Cardiac muscle cell (in vitro differentiated cells and primary cell): ENCODE measurements around the gene CPTP. TPM values are rescaled to one million over a fixed set of nuclear protein-coding genes. Genes with fewer than 3 reads are reported as not detected.

Source experiments
- DNase-seq, 2 donors: peaks; one replicate each; pipeline versions ENCODE4 v3.0.0 to v3.0.0-alpha.2; 2010 to 2017; ENCODE audit warnings: low read depth in 1 of 2, low spot score in 1 of 2
- H3K27ac ChIP-seq: fragments of 200-600 bp; sonication (generic); 2 replicates; pipeline ENCODE4 v1.5.1; 2016
- H3K27me3 ChIP-seq: fragments of 200-600 bp; sonication (generic); 2 replicates; pipeline ENCODE4 v1.6.0; 2016; ENCODE audit warnings: control low read depth
- H3K36me3 ChIP-seq: fragments of 200-600 bp; sonication (generic); 2 replicates; pipeline ENCODE4 v1.5.1; 2016; ENCODE audit warnings: control low read depth
- H3K4me1 ChIP-seq: fragments of 200-600 bp; sonication (generic); 2 replicates; pipeline ENCODE4 v1.8.1; 2017; ENCODE audit warnings: low read depth, mild to moderate bottlenecking, mixed run types
- H3K4me3 ChIP-seq: fragments of 200-600 bp; sonication (generic); 2 replicates; pipeline ENCODE4 v1.5.1; 2016; ENCODE audit warnings: mild to moderate bottlenecking
- H3K9me3 ChIP-seq: fragments of 200-600 bp; sonication (generic); 2 replicates; pipeline ENCODE4 v1.5.1; 2017; ENCODE audit warnings: low read depth, mild to moderate bottlenecking, control low read depth
- CTCF ChIP-seq: IDR thresholded peaks from 2 replicates; pipeline ENCODE4 v1.5.1; 2012; ENCODE audit warnings: low read depth, mild to moderate bottlenecking, low read length
- polyA plus RNA-seq: library from polyadenylated mRNA; unstranded; fragments of >200 nt; fragmentation: Nextera tagmentation; extraction: Ambion mirVana; gene quantifications from 2 replicates; pipeline ENCODE4 v1.2.1, GENCODE V29; 2016
- total RNA-seq: library from RNA; depleted of rRNA; stranded (reverse); fragments of >200 nt; gene quantifications from 2 replicates; pipeline ENCODE4 v1.2.3, GENCODE V29; 2016

The CPTP gene
- 38.5 and 49.3 TPM in 2 replicates for total RNA-seq
- polyA plus RNA-seq, result 33.7 and 38.0 TPM in 2 replicates

GRCh38 chr1:1324524-1325287 is at the start of gene CPTP, which contains the start of gene INTS11:
TSS of gene CPTP (plus strand) at chr1:1324802. CDS start at chr1:1326911, 2,109 bp downstream.
TSS of gene INTS11 (minus strand) at chr1:1324660. CDS start at chr1:1324608, 52 bp downstream.
- H3K27me3 ChIP-seq, result no peaks in the 10 kb centered on the region
- no peaks in the 10 kb centered on the region for H3K9me3 ChIP-seq
- H3K27ac ChIP-seq, result peak within 1 kb of the TSS; percentile 69
- peak; percentile 93 to 95 for DNase-seq
- peaks cover 3% of the 10 kb centered on the region for H3K36me3 ChIP-seq
- H3K4me1 ChIP-seq, result peaks cover 9% of the 10 kb centered on the region
- no peak for TF ChIP-seq CTCF
- H3K4me3 ChIP-seq, result peak within 1 kb of the TSS; percentile 98

GRCh38 chr1:1274931-1275431 is 49.6 kb upstream of the CPTP start:
- H3K4me3 ChIP-seq, result no peak overlapping the region
- no peak for TF ChIP-seq CTCF
- peaks cover 19% of the 10 kb centered on the region for H3K4me1 ChIP-seq
- no peak for DNase-seq
- H3K27me3 ChIP-seq, result no peaks in the 10 kb centered on the region
- no peaks in the 10 kb centered on the region for H3K9me3 ChIP-seq
- no peaks in the 10 kb centered on the region for H3K36me3 ChIP-seq
- no peak overlapping the region for H3K27ac ChIP-seq

- TF ChIP-seq CTCF, result no peak
- H3K9me3 ChIP-seq, result no peaks in the 10 kb centered on the region
- no peaks in the 10 kb centered on the region for H3K27me3 ChIP-seq
- no peak overlapping the region for H3K4me3 ChIP-seq
- H3K36me3 ChIP-seq, result no peaks in the 10 kb centered on the region
- H3K27ac ChIP-seq, result no peak overlapping the region
- DNase-seq, result no peak
- peaks cover 14% of the 10 kb centered on the region for H3K4me1 ChIP-seq
Measured at GRCh38 chr1:1275836-1276235, 48.8 kb upstream of the CPTP start.

GRCh38 chr1:1278620-1279019 is 46.0 kb upstream of the CPTP start:
- no peaks in the 10 kb centered on the region for H3K27me3 ChIP-seq
- no peak overlapping the region for H3K4me3 ChIP-seq
- H3K27ac ChIP-seq, result no peak overlapping the region
- no peak for TF ChIP-seq CTCF
- no peak for DNase-seq
- no peaks in the 10 kb centered on the region for H3K9me3 ChIP-seq
- H3K4me1 ChIP-seq, result no peaks in the 10 kb centered on the region
- no peaks in the 10 kb centered on the region for H3K36me3 ChIP-seq

- no peaks in the 10 kb centered on the region for H3K4me1 ChIP-seq
- no peak overlapping the region for H3K27ac ChIP-seq
- no peak for TF ChIP-seq CTCF
- H3K4me3 ChIP-seq, result no peak overlapping the region
- DNase-seq, result no peak
- H3K27me3 ChIP-seq, result no peaks in the 10 kb centered on the region
- H3K36me3 ChIP-seq, result no peaks in the 10 kb centered on the region
- no peaks in the 10 kb centered on the region for H3K9me3 ChIP-seq
Measured at GRCh38 chr1:1279028-1279427, 45.6 kb upstream of the CPTP start.
